GM18511 (cell line): ENCODE data around the gene ATP5F1E.
"Not testable (repeated sequence)": the region's sequence is repeated elsewhere in the genome, so short reads cannot be mapped to it uniquely, and the experiment has no call there.

ENCODE experiments used
- ATAC-seq: cut with Tn5 transposase; IDR thresholded peaks from one replicate; pipeline ENCODE4 v1.9.1; 2021; ENCODE audit warnings: mild to moderate bottlenecking, moderate library complexity; ENCODE audit not compliant: unreplicated experiment

Gene ATP5F1E

GRCh38 chr20:59043698-59044097 is 11.6 kb upstream of the ATP5F1E start:
- no peak for ATAC-seq

GRCh38 chr20:59042796-59043631 is 10.9 kb upstream of the ATP5F1E start:
- peak; percentile 94 for ATAC-seq

- peak; percentile 32 for ATAC-seq
Observed at GRCh38 chr20:59042151-59042795, 10.1 kb upstream of the ATP5F1E start, which contains the start of gene PRELID3B. TSS of gene PRELID3B (minus strand) at chr20:59042786. CDS start at chr20:59042730, 56 bp downstream.

- ATAC-seq = not testable (repeated sequence)
Observed at GRCh38 chr20:59041487-59041886, 9.4 kb upstream of the ATP5F1E start.

GRCh38 chr20:59040667-59041066 is 8.5 kb upstream of the ATP5F1E start:
- ATAC-seq = no peak

GRCh38 chr20:59039233-59039632 is 7.1 kb upstream of the ATP5F1E start:
- no peak for ATAC-seq

- ATAC-seq = no peak
Observed at GRCh38 chr20:59037386-59037785, 5.3 kb upstream of the ATP5F1E start.

GRCh38 chr20:59035381-59035780 is 3.2 kb upstream of the ATP5F1E start:
- no peak for ATAC-seq

GRCh38 chr20:59033616-59034165 is 1.6 kb upstream of the ATP5F1E start:
- ATAC-seq = no peak

GRCh38 chr20:59033093-59033492 is 958 bp upstream of the ATP5F1E start:
- ATAC-seq = no peak

GRCh38 chr20:59032713-59033059 is 551 bp upstream of the ATP5F1E start:
- ATAC-seq = peak; percentile 41

- no peak for ATAC-seq
Observed at GRCh38 chr20:59031564-59032022, 542 bp downstream of the ATP5F1E start.

- no peak for ATAC-seq
Observed at GRCh38 chr20:59030911-59031563, 1.1 kb downstream of the ATP5F1E start.

- ATAC-seq = no peak
Observed at GRCh38 chr20:59028812-59029211, 3.3 kb downstream of the ATP5F1E start.

GRCh38 chr20:59027741-59028320 is 4.3 kb downstream of the ATP5F1E start:
- no peak for ATAC-seq

GRCh38 chr20:59026904-59027740 is 5.0 kb downstream of the ATP5F1E start:
- no peak for ATAC-seq

- ATAC-seq = no peak
Observed at GRCh38 chr20:59025511-59025910, 6.6 kb downstream of the ATP5F1E start.

- ATAC-seq = no peak
Observed at GRCh38 chr20:59025086-59025485, 7.0 kb downstream of the ATP5F1E start.

- ATAC-seq = no peak
Observed at GRCh38 chr20:59024111-59024530, 8.0 kb downstream of the ATP5F1E start.

- no peak for ATAC-seq
Observed at GRCh38 chr20:59023616-59024015, 8.5 kb downstream of the ATP5F1E start.
